Activated CD8-positive, alpha-beta memory T cell treated with anti-CD3 and anti-CD28 coated beads for 4 hours (primary cell): Measurements from ENCODE around the gene FEN1.

Experiments used
- DNase-seq, 2 donors: peaks; one replicate each; pipeline ENCODE4 v3.0.0-alpha.2; 2020; ENCODE audit warnings: low read depth in 2 of 2

Gene FEN1

DNA sequence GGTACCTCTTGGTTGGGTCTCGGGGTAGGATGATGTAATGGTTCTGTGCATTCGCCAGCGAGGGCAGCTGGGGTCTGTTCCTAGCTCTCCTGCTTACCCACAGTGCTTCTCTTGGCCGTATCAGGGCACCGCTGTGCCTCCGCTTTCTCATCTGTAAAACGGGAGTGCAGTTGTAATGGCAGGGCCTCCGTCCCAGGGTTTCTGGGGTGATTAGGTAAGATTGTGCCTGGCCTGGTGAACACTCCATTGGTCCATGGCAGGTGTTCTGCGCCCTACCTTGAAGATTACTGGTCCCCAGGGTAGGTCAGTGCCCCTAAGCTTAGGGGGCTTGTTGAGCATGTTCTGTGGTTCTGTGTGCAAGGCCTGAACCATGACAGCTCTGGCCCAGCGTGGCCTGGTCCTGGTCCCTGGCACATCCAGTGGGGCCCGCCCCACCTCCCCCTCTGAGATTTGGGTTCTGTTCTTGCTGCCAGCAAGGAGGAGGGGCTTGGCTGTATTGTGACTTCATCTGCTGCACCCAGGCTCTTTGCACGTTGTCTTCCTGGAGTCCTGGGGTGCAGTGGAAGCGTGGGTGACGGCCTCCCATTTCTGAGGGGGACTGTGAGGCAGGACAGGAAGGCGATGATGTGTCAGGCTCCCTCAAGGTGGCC is 35.4 kb upstream of the FEN1 start:
- DNase-seq, result no peak

DNA sequence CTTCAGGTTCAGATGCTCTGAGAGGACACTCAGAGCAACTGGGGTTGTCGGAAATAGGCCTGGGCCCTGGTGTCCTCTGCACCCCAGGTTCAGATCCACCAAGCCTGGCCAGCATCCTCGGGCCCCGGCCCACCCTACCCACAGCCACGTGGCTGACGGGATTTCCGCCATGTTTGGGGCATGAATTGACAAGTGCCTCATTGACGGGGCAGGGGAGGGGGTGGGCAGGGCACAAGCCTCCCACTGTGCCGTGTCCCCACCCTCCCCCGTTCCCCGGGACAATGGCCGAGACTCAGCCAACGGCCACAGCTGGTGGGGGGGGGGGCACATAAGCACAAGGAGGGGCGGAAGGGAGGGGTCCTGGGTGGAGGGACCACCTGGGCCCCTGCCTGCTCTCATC is 31.8 kb upstream of the FEN1 start:
- DNase-seq, result no peak

DNA sequence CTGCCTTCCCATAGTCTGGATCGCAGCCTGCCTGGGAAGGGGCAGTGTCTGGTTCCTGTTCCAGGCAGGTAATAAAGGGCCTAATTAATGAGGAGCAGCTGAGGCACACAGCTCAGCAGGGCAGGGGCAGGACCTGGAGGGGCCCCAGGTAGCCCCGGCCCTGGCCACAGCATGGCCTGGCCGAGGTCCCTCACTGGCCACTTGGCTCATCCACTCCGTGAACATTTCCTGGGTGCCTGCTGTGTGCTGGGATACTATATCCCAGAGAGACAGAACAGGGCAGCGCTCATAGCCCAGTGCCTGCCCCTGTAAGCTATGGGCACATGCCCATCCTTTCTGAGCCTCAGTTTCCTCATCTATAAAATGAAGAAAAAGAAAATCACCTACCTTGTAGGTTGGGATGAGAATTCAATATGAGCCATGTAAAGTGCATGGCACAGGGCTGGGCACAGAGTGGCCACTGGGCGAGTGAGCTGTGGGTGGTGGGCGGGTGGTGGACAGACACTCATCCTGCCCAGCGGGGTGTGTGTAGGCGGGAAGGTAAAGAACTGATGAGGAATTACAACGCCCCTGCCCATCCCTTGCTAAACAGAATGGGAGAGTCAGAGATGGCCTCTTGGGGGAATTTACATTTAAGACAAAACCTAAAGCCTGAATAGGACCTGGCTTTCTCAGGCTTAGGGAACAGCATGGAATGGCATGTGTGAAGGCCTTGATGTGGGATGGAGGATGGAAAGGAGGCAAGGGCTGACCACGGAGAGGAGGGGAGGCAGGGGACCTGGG is 31.1 kb upstream of the FEN1 start:
- no peak for DNase-seq

DNA sequence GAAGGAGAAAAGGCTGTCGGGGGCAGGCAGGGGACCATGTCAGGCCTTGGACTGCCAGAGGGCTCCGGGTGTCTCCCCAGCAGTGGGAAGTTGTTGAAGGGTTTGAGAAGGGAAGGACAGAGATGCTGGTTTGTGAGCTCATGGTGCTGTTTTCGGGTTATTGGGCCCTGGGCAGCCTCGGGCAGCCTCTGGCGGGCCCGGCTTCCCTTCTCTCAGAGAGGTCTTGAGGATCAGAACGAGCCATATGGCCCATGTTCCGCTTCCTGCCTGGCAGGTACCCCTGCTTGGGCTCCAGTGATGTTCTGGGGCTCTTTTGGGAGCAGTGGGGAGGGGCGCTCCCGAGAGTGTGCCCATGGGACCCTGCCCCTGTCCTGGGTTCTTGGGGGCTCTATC is 30.5 kb upstream of the FEN1 start:
- DNase-seq, result no peak

DNA sequence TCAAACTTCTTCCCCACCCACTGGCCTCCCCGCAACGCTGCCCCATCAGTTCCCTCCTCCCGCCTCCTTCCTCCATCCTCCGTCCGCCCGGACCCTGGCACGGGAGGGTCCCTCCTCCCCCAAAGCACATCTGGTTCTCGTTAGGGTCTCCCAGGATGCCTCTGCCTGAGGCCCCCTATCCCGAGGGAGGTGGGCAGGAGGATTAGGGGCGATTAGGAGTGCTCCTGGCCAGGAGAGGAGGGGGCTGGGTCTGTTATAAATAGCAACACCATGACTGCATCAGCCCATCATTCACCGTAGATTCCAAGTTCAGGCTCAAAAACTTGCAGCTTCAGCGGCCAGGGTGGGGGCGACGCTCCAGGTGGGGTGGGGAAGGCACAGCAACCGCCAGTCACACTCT is 29.9 kb upstream of the FEN1 start:
- DNase-seq, result no peak

DNA sequence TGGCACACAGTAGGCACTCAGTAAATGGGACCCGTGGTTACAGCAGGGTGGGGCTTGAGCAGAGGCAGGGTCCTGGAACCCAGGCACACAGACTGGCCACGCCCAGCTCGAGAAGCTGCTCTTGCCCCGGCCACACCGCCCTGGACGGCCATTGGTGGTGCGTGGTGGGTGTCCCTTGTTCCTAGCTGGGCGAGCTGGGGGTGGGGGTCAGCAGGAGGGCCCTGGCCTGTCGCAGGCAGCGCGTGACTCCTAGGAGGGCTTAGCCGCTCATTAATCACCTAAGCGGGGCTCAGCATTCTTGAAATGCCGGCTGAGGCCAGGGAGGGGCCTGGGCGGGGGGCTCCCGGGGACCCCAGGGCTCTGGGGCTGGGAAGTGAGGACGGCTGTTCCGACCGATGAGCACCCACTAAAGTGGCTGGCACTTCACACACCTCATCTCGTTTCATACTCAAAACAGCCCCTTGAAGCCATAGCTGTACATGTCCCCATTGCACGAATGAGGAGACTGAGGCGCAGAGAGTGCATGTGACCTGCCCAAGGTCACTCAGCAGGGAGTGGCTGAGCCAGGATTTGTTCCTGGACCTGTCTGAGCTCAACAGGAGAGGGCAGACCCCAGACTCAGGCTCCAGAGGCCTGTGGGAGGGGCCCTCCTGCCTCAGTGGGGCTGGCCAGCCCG is 28.6 kb upstream of the FEN1 start:
- DNase-seq, result no peak

DNA sequence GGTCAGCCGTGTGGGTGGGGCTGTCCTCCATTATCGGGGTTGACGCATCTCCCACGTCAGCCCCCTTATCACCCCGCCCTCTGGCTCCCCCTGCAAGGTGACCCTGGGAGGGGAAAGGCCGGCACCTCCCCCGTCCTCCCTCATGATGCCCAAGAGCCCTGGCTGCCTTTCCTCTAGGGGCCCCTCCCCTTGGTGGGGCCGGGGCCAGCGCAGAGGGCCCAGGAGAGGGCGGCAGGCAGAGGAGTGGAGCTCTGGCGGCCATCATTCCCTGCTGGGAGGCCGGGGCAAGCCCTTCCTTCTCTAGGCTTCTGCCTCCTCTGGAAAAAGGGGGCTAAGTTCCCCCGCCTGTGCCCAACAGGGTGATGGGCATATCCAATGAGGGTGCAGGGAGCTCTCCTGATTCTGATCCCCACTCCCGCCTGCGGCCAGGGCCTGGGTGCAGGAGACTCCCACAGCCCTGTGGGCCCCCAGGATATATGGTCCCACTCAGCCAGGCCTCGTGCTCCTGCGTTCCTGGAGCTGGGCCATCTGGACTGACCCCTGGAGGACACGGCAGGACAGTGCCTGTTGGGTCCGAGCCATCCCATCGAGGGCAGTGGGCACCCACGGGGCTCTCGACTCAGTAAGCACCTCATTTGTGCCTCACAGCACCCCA is 28.0 kb upstream of the FEN1 start:
- no peak for DNase-seq

DNA sequence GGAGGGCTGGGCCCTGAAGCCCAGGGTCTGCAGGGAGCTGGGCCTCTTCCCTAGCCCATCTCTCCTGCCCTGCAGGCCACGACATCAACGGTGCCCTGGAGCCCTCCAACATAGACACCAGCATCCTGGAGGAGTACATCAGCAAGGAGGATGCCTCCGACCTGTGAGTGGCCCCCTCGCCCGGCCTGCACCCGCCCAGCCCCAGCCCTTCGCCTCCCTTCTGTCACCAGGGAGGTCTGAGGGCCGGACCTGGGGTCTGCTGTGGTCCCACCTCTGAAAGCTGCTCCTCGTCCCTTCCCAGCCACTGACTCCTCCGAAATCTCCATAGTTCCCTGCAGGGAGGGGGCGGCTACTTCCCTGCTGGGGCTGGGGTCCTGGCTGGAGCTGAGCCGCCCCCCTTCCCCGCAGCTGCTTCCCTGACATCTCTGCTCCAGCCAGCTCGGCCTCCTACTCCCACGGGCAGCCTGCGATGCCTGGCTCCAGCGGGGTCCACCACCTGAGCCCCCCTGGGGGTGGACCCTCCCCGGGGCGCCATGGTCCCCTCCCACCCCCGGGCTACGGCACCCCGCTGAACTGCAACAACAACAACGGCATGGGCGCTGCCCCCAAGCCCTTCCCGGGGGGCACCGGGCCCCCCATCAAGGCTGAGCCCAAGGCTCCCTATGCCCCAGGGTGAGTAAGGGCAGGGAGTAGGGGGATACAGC is 27.0 kb upstream of the FEN1 start:
- DNase-seq, result no peak

DNA sequence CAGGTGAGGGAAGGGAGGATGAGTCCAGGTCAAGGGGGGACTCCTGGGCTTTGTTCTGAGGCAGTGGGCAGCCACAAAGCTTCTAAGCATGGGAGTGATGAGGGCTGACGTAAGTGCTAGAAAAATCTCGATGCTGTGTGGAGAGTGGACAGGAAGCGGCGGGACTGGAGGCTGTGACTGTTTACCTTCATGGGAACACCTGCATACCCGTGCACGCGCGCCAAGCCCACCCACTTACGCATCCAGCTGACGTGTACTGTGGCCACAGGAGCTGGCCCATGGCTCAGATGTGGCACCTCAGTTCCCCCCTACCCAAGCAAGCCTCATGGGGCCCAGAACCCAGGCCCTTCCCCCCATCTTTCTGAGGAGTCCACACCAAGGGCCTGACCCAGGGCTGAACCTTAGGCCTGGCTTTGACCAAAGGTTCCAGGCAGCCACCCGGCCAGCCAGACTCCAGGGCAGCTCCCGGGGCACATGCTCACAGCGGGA is 26.3 kb upstream of the FEN1 start:
- no peak for DNase-seq

DNA sequence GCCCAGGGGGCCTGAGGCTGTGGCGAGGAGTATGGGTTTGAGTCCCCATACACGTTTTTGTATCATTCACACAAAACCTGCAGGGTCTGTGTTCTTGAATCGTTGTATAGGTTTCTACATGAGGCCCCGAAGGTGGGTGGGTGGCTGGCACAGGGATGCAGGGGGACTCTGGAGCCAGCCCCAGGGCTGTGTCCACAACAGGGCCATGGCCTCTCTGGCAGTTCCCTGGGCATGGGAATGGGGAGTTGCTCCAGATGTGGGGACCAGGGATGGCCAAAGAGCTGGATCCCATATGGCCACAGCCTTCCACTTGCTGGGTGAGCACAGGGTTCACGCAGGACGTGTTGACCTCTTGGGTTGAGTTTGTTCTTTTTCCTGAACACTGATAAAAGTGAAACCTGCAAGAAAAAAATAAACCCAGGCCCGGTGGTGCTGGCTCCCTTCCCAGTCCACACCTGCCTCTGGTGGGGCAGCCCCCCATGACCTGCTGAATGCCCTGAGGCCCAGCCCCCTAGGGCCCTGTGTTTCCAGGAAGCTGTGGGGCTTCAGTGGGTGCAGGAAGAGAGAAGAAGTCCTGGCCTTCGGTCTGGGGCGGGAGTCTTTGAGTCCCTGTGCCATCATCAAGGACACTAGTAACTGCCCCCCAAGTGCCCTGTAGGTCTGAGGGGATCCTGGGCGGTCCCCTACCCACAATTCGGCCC is 24.2 kb upstream of the FEN1 start:
- no peak for DNase-seq

DNA sequence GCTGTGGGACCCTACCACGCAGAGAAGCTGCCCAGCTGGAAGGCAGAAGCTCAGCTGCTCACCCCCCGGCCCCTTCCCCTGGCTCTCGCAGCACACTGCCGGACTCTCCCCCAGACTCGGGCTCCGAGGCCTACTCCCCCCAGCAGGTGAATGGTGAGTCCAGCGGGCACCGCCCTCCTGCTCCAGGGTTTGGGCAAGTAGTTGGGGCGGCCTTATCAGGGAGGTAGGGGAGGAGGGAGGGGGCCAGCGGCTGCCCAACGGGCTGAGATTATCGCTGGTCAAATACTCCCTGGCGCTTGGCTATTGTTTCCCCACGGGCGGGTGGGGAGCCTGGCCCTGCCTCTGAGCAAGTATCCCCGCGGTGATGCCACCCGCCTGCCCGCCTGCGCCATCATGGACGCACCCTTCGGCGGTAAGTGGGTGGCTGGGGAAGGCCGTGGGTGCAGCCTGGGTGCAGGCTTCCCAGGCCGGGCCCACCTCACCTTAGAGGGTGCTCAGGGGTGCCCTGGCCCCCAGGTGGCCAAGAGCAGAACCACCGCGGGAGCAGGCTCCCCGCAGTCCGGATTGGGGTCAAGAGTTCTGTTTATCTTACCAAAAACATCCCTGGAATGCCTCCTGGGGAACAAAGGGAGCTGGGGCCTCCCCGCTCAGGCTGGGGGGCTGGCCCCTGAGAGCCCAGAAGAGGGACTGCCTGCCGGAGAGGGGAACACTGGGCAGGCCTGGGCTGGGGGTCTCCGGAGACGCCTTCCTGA is 23.4 kb upstream of the FEN1 start:
- no peak for DNase-seq

DNA sequence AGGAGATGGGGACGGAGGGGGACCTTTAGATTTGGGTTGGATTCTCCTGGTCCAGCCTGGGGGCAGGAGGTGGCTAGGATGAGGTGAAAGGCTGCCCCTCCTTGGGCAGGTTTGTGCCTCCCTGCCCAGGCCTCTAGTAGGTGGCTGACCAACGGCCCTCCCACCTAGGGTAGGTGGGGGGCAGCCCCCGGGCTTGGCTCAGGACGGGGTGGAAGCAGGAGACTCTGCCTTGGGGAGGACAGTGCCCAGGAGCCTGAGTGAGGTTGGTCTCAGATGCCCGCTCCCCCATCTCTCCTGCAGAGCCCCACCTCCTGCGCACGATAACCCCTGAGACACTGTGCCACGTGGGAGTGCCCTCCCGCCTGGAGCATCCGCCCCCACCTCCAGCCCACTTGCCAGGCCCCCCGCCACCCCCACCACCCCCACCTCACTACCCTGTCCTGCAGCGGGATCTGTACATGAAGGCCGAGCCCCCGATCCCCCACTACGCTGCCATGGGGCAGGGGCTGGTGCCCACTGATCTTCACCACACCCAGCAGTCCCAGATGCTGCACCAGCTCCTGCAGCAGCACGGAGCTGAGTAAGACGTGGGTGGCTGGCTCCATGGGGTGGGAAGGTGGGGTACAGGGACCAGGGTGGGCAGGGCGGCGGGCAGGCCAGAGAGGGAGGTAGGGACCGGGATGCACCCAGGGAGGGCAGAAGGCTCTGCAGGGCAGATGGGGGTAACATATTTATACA is 22.6 kb upstream of the FEN1 start:
- DNase-seq, result no peak

DNA sequence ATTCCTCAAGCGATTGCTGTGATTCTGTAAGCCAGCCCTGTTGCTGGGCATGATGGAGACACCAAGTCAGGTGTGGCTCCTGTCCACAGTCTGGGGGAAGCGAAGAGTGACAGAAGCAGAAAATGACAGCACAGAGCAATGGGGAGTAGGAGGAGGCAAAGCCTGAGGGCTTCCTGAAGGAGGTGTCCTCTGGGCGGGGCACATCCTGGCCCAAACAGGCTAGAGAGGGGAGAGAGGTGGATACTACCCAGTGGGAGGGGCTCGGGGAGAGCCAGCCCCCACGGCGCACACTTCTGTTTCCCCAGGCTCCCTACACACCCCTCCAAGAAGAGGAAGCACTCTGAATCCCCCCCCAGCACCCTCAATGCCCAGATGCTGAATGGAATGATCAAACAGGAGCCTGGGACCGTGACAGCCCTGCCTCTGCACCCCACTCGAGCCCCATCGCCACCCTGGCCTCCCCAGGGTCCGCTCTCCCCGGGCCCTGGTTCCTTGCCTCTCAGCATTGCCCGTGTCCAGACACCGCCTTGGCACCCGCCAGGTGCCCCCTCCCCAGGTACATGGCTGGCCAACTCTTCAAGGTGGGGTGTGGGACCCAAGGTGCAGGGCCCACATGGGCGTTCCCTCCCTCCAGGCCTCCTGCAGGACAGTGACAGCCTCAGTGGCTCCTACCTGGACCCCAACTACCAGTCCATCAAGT is 21.4 kb upstream of the FEN1 start:
- no peak for DNase-seq

DNA sequence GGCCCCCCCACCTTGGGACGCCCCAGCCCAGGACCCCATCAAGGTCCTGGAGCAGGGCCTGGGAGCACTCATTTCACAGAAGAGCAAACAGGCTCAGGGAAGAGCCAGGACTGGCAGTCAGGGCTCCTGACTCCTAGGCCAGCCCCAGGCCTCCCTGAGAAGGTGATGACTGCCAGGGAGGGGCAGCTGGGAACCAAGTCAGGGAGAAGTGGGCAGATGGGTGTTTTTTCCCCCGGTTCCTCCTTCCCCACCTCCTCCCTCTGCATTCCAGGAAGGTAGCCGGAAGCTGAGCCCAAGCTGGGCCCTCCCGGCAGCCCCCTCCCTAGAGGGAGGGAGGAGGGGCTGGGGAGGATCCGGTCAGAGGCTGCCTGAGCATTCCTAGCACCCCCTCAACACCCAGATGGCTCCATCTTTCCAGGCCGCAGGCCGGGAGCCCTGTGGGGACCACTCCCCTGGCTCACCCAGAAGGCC is 20.7 kb upstream of the FEN1 start:
- DNase-seq, result no peak

DNA sequence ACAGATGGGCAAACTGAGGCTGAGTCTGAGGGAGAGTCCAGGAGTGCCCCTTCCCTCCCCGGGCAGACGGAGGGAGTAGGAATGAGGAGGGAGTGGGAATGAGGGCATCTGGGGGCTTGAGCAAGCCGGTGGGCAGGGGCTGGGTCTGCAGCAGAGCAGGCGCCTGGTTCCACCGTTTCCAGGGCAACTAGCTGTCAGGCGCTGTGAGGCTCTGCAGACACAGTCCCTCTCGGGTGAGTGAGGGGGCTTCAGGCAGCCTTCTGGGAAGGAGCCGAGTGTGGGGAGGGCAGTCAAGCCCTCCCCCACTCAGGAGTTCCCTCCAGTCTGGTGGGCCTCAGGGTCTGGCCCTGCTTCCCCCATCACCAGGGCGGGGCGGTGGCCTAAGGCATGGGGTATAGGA is 19.4 kb upstream of the FEN1 start:
- DNase-seq, result no peak

DNA sequence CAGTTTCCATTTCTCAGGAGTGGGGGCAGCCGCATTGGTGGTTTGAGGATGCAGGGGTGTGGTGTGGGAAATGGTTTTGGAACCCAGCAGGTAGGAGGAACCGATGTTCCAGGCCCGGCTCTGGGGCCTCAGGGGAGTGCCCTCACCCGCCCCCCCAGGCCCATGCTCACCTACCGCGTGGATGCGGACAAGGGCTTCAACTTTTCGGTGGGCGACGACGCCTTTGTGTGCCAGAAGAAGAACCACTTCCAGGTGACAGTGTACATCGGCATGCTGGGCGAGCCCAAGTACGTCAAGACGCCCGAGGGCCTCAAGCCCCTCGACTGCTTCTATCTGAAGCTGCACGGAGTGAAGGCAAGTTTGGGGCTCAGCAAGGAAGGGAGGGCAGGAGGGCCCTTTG is 18.9 kb upstream of the FEN1 start:
- no peak for DNase-seq

DNA sequence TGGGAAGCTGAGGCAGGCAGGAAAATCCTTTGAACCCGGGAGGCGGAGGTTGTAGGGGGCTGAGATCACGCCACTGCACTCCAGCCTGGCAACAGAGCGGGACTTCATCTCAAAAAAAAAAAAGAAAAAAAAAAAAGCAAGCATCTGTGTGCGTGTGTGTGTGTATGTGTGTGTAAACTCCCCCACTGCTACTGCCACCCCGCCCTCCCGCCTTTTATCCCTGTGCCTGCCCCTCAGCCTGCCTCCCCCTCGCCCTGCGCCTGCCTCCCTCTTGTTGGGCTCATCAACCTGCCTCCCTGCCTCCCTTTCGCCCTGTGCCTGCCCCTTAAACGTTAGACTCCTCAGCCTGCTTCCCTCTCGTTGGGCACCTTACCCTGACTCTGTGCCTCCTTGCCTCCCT is 18.3 kb upstream of the FEN1 start:
- DNase-seq, result no peak

DNA sequence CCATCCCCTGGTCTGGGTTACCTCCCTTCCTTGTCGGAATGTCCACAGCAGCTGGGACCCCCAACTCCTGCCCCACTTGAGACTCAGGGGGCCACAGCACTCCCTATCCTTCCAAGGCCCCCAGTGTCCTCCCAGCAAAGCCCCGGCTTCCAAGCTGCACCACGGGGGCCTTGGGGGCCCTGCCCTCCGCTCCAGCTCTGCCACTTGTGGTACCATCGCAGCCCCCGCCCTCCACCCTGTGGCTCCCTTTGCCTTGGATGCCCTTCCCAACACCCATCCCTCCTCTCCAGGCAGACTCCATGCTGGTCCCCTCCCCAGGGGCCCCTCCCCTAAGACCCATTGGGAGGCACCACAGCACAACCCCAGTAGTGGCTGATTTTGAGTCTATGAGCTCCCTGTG is 17.6 kb upstream of the FEN1 start:
- DNase-seq, result no peak
